Uterus (tissue), 2 donors: ENCODE measurements around the gene ZPBP2.

Source experiments
- CTCF ChIP-seq, 4 experiments: fragments of 200-600 bp in 2 of 4; fragments of 450-650 bp in 2 of 4; sonication (generic) in 2 of 4; IDR thresholded peaks; one replicate each; pipeline ENCODE4 v1.5.1; 2016 to 2019; ENCODE audit warnings: antibody characterized with exemption in 4 of 4, mild to moderate bottlenecking in 2 of 4, moderate library complexity in 1 of 4
- POLR2A ChIP-seq, 2 donors: fragments of 450-650 bp; IDR thresholded peaks; one replicate each; pipeline ENCODE4 v1.6.1; 2016; ENCODE audit warnings: antibody characterized with exemption in 2 of 2, mild to moderate bottlenecking in 1 of 2, moderate library complexity in 1 of 2

- no peak for TF ChIP-seq CTCF (IDR thresholded peaks at IDR 0.05)
- no peak for TF ChIP-seq POLR2A (IDR thresholded peaks at IDR 0.05)
Observed at GRCh38 chr17:39920218-39921210, 52.5 kb downstream of the ZPBP2 start.
